ENCODE measurements around the gene DSC2. TPM values are rescaled to one million over a fixed set of nuclear protein-coding genes. Genes with fewer than 3 reads are reported as not detected.
A peak's percentile ranks its signal among the peaks of the same experiment; 100 is the strongest.

Gene DSC2
- total and polyA plus RNA-seq, 4 donors = 2.3 to 15.4 (median 10.4) TPM

DNA sequence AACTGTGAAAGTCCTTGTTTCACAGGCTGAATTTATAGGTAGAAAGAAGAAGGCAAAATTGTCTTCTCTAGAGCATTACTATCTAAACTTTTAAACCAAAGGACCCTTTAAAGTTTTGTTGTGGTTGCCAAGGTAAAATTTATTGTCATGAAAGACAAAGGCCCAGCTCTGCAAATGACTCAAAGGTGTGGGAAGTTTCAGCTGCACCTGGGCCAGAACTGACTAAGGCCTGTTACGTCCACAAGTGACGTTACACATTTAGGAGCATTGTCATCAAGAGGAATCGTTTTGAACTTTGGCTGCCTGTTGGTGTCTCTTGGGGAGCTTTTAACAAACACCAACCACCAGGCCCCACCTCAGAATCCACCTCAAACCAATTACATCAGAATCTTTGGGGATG is 51.6 kb downstream of the DSC2 start:
- ATAC-seq (ENCODE audit: insufficient read depth, low FRiP score) = no peak

DNA sequence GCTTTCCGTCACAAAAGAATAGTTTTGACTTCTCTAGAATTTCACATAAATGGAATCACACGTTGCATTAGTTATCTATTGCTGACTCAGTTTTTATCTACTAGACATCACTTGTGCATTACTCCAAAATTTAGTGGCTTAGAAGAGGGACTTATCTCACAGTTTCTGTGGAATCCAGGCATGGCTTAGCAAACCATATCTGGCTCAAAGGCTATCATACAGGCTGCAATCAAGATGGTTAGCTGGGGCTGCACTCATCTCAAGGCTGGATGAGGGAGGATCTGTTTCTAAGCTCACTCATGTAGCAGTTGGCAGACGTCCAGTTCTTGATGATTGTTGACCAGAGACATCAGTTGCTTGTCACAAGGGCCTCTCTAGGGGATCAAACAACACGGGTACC is 53.0 kb downstream of the DSC2 start:
- DNase-seq (peak in 1 of 3 donors; percentile 17), ATAC-seq (ENCODE audit: insufficient read depth, low FRiP score) (no peak)
- no peaks in the 10 kb centered on the region for H3K36me3 ChIP-seq (ENCODE audit: control insufficient read depth in 4 of 4, insufficient read depth in 4 of 4, low read length in 4 of 4)
- no peak overlapping the region for H3K9ac ChIP-seq (ENCODE audit: insufficient read depth in 1 of 2, low read length in 2 of 2)
- peaks cover 0 to 4% (median 0%) of the 10 kb centered on the region in 5 donors for H3K4me1 ChIP-seq (ENCODE audit: control insufficient read depth in 5 of 5, insufficient read depth in 5 of 5, low read length in 5 of 5)
- no peak for TF ChIP-seq CTCF (IDR thresholded peaks at IDR 0.05; ENCODE audit: control extremely low read depth, extremely low read depth)
- H3K27ac ChIP-seq (ENCODE audit: low read depth in 1 of 2, low read length in 1 of 2) = no peak overlapping the region
- peaks cover 0 to 4% (median 0%) of the 10 kb centered on the region in 4 donors for H3K9me3 ChIP-seq (ENCODE audit: control insufficient read depth in 4 of 4, insufficient read depth in 3 of 4, low read length in 3 of 4)
- H3K4me3 ChIP-seq = no peak overlapping the region
- WGBS, 2 donors = 57 to 77% methylated on average over 4 of the region's 4 CpGs
- peaks cover 0 to 18% (median 11%) of the 10 kb centered on the region in 3 donors for H3K27me3 ChIP-seq (ENCODE audit: control insufficient read depth in 3 of 3, insufficient read depth in 3 of 3, low read length in 2 of 3)

More for the DNA sequence above, 51.6 kb downstream of the DSC2 start:
- DNase-seq = no peak
- Histone ChIP-seq H3K4me1 (ENCODE audit: control insufficient read depth in 5 of 5, insufficient read depth in 5 of 5, low read length in 5 of 5) (peaks cover 0 to 4% (median 0%) of the 10 kb centered on the region in 5 donors), H3K9me3 (ENCODE audit: control insufficient read depth in 4 of 4, insufficient read depth in 3 of 4, low read length in 3 of 4) (peaks cover 0 to 3% (median 0%) of the 10 kb centered on the region in 4 donors), H3K27ac (ENCODE audit: low read depth in 1 of 2, low read length in 1 of 2) (no peak overlapping the region), H3K4me3 (no peak overlapping the region), H3K36me3 (ENCODE audit: control insufficient read depth in 4 of 4, insufficient read depth in 4 of 4, low read length in 4 of 4) (no peaks in the 10 kb centered on the region), H3K27me3 (ENCODE audit: control insufficient read depth in 3 of 3, insufficient read depth in 3 of 3, low read length in 2 of 3) (peaks cover 0 to 6% (median 5%) of the 10 kb centered on the region in 3 donors), H3K9ac (ENCODE audit: insufficient read depth in 1 of 2, low read length in 2 of 2) (no peak overlapping the region)
- TF ChIP-seq CTCF (IDR thresholded peaks at IDR 0.05; ENCODE audit: control extremely low read depth, extremely low read depth) = no peak
- WGBS, 2 donors = 87 to 90% methylated on average over 3 of the region's 3 CpGs

DNA sequence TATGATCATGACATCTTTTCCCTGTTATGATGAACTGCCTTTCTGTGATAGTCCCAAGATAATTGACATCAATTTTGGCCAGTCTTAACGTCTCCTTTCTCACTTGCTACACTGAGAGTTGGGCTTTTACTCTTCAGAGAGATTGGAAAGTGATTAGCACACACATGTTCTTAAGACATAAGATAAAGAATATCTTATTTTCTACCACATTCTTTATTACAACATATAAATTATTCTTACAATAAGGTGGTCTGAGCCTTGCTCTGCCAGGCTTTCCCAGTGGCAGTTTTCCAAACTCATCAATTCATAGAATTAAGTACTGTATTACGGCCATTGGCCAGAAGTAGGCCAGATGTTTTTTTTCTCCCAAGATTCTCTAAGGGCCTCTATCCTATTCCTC is 54.0 kb downstream of the DSC2 start:
- Histone ChIP-seq H3K4me1 (ENCODE audit: control insufficient read depth in 5 of 5, insufficient read depth in 5 of 5, low read length in 5 of 5) (peaks cover 0 to 4% (median 0%) of the 10 kb centered on the region in 5 donors), H3K9me3 (ENCODE audit: control insufficient read depth in 4 of 4, insufficient read depth in 3 of 4, low read length in 3 of 4) (peaks cover 0 to 4% (median 0%) of the 10 kb centered on the region in 4 donors), H3K4me3 (no peak overlapping the region), H3K9ac (ENCODE audit: insufficient read depth in 1 of 2, low read length in 2 of 2) (no peak overlapping the region), H3K36me3 (ENCODE audit: control insufficient read depth in 4 of 4, insufficient read depth in 4 of 4, low read length in 4 of 4) (no peaks in the 10 kb centered on the region), H3K27me3 (ENCODE audit: control insufficient read depth in 3 of 3, insufficient read depth in 3 of 3, low read length in 2 of 3) (peaks cover 0 to 28% (median 21%) of the 10 kb centered on the region in 3 donors), H3K27ac (ENCODE audit: low read depth in 1 of 2, low read length in 1 of 2) (no peak overlapping the region)
- TF ChIP-seq CTCF (IDR thresholded peaks at IDR 0.05; ENCODE audit: control extremely low read depth, extremely low read depth) = no peak
- no peak for ATAC-seq (ENCODE audit: insufficient read depth, low FRiP score)
- 69 to 86% methylated on average over 2 of the region's 2 CpGs for WGBS, 2 donors
- peak in 2 of 3 donors; percentile 13 to 37 for DNase-seq

- ATAC-seq (ENCODE audit: insufficient read depth, low FRiP score) (no peak), DNase-seq (no peak)
- TF ChIP-seq CTCF (IDR thresholded peaks at IDR 0.05; ENCODE audit: control extremely low read depth, extremely low read depth) = no peak
- Histone ChIP-seq H3K9ac (ENCODE audit: insufficient read depth in 1 of 2, low read length in 2 of 2) (no peak overlapping the region), H3K4me1 (ENCODE audit: control insufficient read depth in 5 of 5, insufficient read depth in 5 of 5, low read length in 5 of 5) (peaks cover 0 to 13% (median 0%) of the 10 kb centered on the region in 5 donors), H3K9me3 (ENCODE audit: control insufficient read depth in 4 of 4, insufficient read depth in 3 of 4, low read length in 3 of 4) (peaks cover 0 to 4% (median 0%) of the 10 kb centered on the region in 4 donors), H3K4me3 (no peak overlapping the region), H3K27ac (ENCODE audit: low read depth in 1 of 2, low read length in 1 of 2) (no peak overlapping the region), H3K27me3 (ENCODE audit: control insufficient read depth in 3 of 3, insufficient read depth in 3 of 3, low read length in 2 of 3) (peaks cover 0 to 35% (median 30%) of the 10 kb centered on the region in 3 donors), H3K36me3 (ENCODE audit: control insufficient read depth in 4 of 4, insufficient read depth in 4 of 4, low read length in 4 of 4) (no peaks in the 10 kb centered on the region)
Observed at GRCh38 chr18:31046916-31047315, 55.3 kb downstream of the DSC2 start.
